Hepatocyte (in vitro differentiated cells): ENCODE results near the gene PTPN6.

Experiments used
- CTCF ChIP-seq: fragments of 200-600 bp; sonication (generic); IDR thresholded peaks from 2 replicates; pipeline ENCODE4 v1.5.1; 2016; ENCODE audit warnings: antibody characterized with exemption, mild to moderate bottlenecking; ENCODE audit not compliant: poor library complexity
- EZH2phosphoT487 ChIP-seq: fragments of 200-600 bp; sonication (generic); IDR thresholded peaks from one replicate; pipeline ENCODE4 v1.6.1; 2018; ENCODE audit warnings: antibody characterized with exemption, mild to moderate bottlenecking, low read depth, moderate library complexity; ENCODE audit not compliant: unreplicated experiment, severe bottlenecking

GRCh38 chr12:7006639-7007038 lies 55.5 kb downstream of the PTPN6 start:
- TF ChIP-seq CTCF (no peak), EZH2phosphoT487 (no peak)
